NB4 (cell line): ENCODE data around the gene STYK1.

Source experiments
- DNase-seq: peaks from one replicate; pipeline ENCODE4 v3.0.0; 2010; ENCODE audit warnings: low read depth
- H3K4me3 ChIP-seq: one replicate; pipeline ENCODE4 v1.5.1; 2011; ENCODE audit warnings: mild to moderate bottlenecking, low read depth, low read length, moderate library complexity
- CTCF ChIP-seq: IDR thresholded peaks from one replicate; pipeline ENCODE4 v1.5.1; 2012; ENCODE audit warnings: low read depth, low read length
- MYC ChIP-seq: IDR thresholded peaks from 2 replicates; pipeline ENCODE4 v1.6.1; 2011; ENCODE audit warnings: low read depth, low read length
- POLR2A ChIP-seq: IDR thresholded peaks from 2 replicates; pipeline ENCODE4 v1.6.1; 2011; ENCODE audit warnings: mild to moderate bottlenecking; ENCODE audit not compliant: insufficient read length; ENCODE audit errors: extremely low read depth
- TF ChIP-seq, protein P1 (sequence below): IDR thresholded peaks from 2 replicates; pipeline ENCODE4 v1.6.1; 2011; ENCODE audit warnings: low read depth, low read length

STYK1 gene

DNA sequence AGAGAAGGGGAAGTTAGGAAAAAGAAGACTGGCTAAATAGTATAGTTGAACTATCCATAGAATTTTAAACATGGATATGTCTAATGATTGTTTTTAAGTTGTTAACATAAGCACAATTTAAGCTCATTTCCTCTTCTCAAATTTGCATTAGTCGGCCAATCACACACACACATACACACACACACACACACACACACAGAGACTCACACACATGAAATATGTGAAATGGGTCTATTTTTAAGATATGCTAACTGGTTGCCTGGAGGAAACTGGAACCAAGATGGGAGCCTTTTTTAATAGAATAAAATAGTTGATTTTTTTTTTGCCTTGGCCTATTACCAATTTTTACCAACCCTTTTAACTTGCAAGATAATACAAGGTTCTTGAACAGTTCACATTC is 24.0 kb upstream of the STYK1 start:
- TF ChIP-seq CTCF (no peak), MYC (no peak), POLR2A (no peak)
- TF ChIP-seq, protein P1, sequence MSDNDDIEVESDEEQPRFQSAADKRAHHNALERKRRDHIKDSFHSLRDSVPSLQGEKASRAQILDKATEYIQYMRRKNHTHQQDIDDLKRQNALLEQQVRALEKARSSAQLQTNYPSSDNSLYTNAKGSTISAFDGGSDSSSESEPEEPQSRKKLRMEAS = no peak
- H3K4me3 ChIP-seq = no peak overlapping the region
- no peak for DNase-seq

GRCh38 chr12:10697156-10697555 is 23.3 kb upstream of the STYK1 start:
- TF ChIP-seq MYC (no peak), CTCF (no peak), POLR2A (no peak)
- TF ChIP-seq, protein P1 = no peak
- H3K4me3 ChIP-seq = no peak overlapping the region
- DNase-seq = no peak

DNA sequence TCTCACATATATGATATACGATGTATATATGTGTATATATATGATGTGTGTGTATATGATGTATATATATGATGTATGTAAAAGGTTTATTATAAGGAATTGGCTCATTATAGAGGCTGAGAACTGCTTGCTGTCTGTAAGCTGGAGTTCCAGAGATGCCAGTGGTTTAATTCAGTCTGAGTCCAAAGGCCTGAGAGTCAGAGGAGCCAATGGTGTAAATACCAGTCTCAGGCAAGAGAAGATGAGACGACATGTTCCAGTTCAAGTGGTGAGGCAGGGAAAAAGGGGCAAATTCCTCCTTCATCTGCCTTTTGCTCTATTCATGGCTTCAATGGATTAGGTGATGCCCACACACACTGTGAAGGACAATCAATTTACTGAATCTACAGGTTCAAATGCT is 17.1 kb upstream of the STYK1 start:
- H3K4me3 ChIP-seq = no peak overlapping the region
- DNase-seq = no peak
- TF ChIP-seq CTCF (no peak), POLR2A (no peak)

DNA sequence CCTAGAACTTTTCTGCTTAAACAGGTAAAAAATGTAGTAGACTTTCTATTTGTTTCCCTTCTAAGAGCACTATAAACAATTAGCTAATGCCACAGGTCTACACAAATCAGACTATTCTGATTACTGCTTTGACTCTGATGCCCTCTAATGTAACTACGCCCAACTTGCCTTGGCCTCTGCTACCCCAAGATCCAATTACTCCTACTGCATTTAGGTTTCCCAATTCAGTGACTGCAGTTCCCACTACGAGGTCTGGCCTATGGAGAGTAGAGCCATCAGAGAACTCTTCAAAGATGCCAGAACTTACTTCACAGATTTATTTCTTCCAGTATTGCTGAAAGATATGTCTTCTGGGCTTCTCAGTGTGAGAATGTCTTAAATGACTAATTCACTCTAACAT is 15.3 kb upstream of the STYK1 start:
- H3K4me3 ChIP-seq = no peak overlapping the region
- TF ChIP-seq CTCF = no peak
- TF ChIP-seq MYC = no peak
- DNase-seq = no peak

DNA sequence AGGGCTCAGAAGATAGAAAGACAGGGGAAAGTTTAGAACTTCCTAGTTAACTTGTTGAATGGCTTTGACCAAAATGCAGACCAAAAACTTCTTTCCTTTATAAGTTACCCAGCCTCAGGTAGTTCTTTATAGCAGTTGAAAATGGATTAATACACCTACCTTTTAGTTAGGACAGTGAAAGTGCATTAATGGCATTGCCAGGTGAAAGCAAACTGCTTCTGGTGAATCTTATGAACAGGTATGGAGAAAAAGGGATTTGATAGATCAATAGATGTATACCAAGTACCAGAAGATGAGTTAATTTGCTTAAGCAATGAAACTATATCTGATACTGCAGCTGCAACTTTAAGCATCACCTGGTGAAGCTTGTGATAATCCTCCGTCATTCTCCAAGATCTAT is 14.2 kb upstream of the STYK1 start:
- no peak overlapping the region for H3K4me3 ChIP-seq
- DNase-seq = no peak
- no peak for TF ChIP-seq MYC
- TF ChIP-seq, protein P1 = no peak
- no peak for TF ChIP-seq CTCF
- no peak for TF ChIP-seq POLR2A

DNA sequence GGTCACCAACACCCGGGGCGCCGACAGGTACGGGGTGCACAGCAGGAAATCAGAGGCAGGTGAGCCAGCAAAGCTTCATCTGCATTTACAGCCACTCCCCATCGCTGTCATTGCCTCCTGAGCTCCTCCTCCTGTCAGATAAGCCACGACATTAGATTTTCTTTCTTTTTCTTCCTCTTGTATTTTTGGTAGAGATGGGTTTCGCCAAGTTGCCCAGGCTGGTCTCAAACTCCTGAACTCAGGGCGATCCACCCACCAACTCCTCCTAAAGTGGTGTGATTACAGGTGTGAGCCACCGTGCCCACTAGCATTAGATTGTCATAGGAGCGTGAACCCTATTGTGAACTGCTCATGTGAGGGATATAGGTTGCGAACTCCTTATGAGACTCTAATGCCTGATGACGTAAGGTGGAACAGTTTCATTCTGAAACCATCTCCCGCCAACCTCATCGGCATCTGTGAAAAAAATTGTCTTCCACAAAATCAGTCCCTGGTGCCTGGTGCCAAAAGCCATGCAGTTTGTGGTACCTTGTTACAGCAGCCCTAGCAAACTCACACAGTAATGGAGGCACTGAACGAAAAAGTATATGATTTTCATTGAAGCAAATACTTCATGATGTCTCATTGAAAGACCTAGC is 1.5 kb downstream of the STYK1 start:
- no peak for DNase-seq
- TF ChIP-seq CTCF (no peak), MYC (no peak), POLR2A (no peak)
- TF ChIP-seq, protein P1 = no peak
- no peak overlapping the region for H3K4me3 ChIP-seq
